GM21528 (cell line): ENCODE data around the gene FGF14.
A peak's percentile ranks its signal among the peaks of the same experiment; 100 is the strongest.
"Not testable (repeated sequence)": the region's sequence is repeated elsewhere in the genome, so short reads cannot be mapped to it uniquely, and the experiment has no call there.

Experiments used
- ATAC-seq: cut with Tn5 transposase; IDR thresholded peaks from one replicate; pipeline ENCODE4 v1.9.1; 2021; ENCODE audit warnings: mild to moderate bottlenecking, moderate library complexity; ENCODE audit not compliant: unreplicated experiment, low FRiP score

The FGF14 gene

DNA sequence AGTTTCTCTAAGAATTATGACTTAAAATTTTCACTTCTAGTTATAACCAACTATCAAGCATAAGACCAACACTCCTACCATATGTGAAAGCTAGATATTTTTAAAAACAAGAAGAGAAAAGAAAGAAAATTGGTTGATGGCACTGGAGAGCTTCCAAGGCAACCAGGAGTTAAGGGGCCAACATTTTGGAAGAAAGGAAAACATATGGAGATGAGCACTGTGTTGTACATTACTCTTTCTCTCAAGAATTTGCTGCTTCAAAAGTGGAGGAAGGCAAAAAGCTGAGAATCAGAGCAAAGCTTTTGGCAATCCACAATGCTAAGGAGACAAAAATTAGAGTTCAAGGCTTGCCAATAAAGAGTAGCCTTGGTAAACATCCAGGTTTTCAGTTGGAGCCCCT, 503.2 kb downstream of the FGF14 start:
- ATAC-seq = no peak

DNA sequence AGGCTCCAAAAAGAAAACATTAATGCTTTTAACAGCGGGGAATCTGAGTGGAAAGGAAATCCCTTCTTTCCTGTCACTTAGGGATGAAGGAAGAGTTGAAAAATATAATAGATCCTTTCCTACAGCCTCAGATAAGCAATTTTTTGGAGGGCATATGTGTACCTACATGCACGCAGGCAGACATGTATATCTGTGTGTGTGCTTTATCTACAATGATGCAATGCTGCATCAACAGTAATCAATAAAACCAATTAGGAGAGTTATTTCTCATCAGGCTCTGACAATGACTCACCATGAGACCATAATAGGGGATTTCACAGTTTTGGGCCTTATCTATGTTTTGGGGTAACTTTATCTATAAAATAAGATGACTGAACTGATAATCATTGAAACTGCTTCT, 505.3 kb downstream of the FGF14 start:
- no peak for ATAC-seq

DNA sequence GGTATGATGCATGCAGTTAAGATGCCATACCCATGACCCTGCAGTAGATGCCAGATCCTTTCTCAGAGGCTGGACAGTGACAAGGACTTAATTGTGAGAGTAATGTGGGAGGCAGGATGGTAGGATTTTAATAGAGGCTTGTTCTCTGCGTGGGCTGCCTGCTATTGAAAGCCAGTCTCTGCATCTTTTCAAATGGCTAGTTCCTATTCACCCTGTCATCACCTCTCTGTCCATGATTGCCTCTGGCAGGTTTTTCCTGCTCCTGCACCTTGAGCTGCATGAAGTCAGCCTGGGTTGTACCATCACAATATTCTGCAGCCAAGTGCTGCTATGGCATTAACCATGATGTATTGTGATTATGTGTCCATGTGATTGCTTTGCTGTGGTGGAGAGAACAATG, 508.8 kb downstream of the FGF14 start:
- ATAC-seq = no peak

DNA sequence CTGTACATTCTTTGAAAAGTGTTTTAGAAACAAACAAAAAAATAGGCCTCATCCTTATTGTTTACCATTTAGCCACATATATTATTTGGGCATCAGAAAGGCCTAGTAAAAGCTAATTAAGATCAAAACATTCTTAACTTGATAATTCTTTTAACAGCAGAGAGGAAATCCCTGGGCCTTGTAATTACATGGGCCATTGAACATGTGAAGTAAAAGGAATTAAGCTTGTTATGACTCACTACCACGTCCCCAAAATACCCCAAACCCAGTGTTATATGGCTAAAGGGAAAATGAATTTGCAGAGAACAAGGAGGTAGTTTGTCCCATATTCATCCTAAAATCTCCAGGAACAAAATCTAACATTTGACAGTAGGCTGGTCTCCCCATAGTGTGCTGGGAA, 509.6 kb downstream of the FGF14 start:
- ATAC-seq = no peak

DNA sequence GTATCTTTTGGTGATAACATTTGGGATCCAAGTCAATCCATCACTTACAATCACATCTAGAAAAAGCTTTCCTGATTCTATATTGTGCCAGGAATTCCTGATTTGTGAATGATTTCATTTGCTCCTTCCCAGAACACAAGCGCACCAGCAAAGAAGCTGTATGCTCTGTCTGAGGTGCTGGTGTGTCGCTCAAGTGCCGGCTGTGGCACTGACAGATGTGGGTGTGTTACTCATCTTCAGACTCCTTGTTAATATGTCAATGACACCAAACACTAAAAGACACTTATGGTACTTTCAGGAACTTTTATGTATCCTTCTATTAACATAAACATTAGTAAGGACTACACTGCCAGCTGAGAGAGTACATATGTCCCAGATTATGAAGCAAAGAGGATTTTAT, 520.3 kb downstream of the FGF14 start:
- no peak for ATAC-seq

DNA sequence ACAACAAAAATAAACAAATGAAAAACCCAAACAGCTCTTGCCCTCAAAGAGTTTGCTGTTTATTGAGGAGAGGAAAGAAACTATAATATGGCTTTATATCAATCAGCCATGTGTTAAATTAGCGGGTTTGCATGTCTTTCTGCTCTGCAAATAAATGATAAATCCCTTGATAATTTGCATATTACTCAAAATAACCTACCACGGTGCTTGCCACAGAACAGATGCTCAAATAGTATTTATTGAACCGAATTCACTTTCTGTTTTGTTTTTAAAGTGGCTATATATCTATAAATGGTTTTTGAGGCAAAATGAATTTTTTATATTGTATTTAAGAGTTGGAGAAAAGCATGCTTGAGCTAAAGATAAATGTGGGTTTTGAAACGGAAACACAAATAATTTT, 521.3 kb downstream of the FGF14 start:
- peak; percentile 49 for ATAC-seq

DNA sequence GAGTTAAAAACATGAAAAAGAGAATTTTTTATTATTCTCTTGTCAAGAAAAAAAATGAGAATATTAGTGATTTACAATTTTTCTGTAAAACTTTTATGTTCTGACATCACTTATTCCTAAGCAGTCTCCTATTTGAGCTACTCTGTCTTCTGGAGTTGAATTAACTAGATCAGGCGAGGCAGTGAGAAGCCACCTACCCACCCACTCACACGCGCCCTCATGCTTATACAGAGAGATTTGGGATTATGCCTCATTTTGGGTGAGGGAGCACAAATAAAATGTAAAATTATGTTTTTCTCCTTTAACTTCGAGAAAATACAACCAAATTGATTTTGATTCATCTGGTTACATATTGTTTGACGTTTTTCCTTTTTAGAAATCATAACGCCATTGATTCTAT, 524.9 kb downstream of the FGF14 start:
- ATAC-seq = no peak

DNA sequence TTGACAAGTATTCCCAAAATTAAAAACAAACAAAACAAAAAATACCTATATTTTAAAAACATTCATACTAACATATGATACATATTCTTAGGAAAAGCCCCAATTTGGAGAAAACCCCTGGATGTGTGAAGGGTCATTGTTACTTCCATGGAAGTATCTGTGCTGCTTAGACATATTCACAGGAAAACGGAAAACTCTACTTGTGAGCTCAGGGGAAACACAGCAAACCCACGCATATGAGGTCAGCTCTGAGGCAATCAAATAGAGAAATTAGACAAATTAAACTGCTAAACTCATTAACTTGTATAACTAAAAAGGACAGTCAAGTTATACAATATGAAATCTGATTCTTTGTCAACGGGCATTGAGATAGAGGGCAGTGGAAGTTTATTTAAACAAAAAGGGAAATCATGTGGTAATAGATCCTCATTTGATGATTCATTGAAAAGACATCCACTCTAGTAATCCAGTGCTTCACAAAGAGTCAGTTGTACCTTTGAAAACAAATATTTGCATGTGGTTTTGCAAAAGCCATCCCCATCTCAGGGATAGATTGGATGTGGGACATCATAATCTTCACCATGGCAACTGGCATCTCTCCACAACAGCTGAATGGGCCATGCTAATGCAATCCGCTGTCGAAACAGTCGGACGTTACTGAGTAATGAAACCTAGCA, 526.0 kb downstream of the FGF14 start:
- ATAC-seq = no peak

DNA sequence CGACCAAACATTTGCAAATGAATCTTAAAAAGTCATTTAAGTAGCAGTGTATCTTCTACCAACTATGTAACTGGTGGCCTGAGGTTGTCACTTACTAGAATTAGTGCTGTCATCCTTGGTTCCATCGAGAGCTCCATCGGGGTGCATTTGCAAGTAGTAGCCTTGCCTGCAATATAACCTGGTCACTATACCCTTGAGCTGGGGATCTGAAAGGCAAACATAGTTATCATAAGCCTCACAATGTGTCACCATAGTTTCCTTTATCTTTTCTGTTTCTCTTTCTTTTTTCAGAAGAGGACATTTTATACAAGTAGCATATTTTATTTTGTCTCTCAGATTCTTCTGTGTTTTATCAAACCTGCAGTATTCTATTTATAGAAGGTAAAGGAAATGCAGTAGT, 526.8 kb downstream of the FGF14 start:
- no peak for ATAC-seq

DNA sequence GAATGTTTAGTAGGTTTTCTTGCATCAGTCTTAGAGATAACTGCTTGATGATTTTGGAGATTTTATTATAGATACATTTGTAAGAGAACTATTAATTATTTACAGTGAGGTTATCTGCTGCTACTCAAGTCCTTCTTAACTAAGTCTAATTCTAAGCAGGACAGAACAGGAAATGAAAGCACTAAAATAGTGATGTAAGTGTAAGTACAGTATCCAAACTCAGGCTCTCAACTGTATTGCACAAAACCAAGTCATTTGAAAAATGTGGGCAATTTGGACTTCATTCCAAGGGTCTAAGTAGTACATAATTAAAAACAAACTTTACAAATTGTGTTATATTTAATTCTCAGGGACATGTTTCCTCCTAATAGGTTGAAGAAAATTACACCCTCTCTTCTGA, 532.3 kb downstream of the FGF14 start:
- peak; percentile 98 for ATAC-seq

DNA sequence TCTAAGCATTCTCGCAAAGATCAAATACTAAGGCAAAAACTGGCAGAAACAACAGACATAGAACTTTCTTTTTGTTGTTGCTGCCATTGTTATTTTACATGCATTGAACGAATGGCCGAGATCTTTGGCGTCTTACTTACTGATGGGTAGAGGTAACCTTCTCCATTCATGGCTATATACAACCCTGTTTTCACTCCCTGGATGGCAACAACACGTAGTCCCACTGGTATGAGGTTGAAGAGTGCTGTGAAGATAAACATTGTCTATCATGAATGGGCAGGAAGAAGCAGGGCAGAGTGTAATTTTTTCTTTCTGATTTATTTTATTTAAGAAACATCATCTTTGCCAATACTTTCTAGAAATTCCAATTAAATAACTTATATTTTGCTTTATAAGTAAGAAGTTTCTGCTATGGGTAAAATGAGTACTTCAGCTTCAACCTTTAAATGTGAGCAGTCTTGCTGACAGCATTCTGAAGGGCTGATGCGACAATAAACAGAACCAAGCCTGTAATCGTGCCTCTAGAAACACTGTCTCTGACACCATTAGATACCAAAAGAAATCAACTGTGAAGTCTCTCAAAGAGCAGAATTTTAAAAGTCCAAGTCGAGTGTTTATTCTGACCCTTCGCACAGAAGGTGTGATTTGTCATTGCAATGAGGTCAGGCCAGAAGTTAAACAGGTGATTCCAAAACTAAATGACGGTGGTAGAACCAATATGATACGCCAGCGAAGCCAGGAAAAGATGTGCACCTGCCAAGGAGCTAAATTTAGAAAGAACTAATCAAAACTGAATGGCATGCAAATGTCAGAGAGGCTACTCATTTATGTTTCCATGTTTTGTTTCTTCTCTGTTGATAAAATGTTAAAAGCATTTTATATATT, 533.0 kb downstream of the FGF14 start:
- ATAC-seq = peak; percentile 31

DNA sequence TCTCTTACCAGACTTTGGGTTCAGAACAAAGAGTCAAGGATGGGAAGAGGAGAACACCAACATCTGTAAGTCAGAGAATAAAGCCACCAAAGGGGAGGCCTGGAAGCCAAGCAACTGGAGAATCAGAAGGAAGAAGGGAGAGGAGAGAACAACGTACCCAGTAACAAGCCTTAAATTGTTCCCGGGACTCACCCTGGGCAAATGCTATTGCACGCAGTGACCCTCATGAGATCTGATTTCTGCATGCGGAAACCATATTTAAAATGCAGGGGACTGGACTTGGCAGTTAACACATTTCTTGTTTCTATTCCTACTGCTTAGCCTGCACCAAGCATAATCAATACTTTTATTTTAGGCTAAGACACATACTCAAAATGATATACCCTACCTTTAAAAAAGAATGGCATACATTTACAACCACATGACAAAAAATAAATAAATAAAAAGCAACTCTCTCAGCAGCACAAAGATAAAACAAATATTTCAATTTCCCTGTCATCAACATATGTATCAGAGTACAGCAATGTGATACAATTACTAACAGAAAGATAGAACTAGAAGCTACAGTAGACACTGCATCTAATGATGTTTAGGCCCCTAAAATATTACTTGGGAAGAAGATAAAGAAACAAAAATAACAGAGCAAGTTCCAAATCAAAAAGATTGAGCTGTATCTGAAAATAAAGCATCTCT, 534.8 kb downstream of the FGF14 start:
- no peak for ATAC-seq

DNA sequence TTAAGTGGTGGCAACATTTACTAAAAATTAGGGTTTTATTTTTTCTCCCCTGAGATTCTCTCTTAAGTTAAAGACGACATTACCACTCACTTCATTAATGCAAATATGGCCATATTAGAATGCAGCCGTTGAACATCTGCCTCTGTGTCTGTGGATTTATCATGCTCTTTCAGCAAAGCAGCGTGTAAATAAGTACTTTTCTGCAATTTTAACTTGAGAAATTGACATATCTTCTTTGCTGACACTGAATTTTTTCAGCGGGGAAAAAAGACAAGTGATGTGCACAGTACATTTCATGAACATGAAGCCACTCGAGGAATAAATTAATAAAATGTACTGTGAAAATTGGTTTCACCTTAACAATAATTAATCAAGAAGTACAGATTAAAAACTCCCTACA, 543.0 kb downstream of the FGF14 start:
- no peak for ATAC-seq

DNA sequence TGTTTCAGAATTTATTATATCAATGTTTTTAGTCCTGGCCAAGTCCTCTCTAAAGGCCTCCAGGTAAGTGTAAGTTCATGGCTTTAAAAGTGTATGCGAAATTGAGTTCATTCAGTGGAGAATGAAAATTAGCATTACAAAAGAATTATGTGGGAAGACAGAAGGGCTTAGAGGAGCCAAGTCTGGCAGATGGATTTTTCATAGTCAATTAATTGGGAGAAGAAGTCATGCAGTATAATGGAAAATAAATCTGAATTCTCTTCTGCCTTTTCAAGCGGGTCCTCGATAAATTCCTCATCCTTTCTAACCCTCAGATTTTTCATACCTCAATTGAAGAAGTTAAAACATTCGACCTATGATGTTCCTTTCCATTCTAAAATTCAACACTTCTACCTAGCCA, 555.1 kb downstream of the FGF14 start:
- ATAC-seq = no peak

DNA sequence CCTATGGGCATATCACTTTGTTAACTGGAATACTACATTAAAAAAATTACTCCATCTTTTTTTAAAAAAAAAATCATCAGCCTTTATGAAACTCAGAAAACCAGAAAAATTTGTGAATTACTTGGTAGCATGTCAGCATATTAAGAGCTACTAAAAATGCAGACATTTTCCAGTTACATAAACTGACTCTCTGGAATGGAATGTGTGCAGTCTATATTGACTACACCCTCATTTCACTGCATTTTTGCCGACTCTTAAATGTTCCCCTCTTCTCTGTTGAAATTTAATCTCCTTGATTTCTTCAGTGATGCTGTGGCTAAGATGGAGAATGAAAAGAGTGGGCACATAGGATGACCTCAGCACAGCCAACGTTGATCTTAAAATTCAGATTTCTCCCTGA, 555.6 kb downstream of the FGF14 start:
- no peak for ATAC-seq

DNA sequence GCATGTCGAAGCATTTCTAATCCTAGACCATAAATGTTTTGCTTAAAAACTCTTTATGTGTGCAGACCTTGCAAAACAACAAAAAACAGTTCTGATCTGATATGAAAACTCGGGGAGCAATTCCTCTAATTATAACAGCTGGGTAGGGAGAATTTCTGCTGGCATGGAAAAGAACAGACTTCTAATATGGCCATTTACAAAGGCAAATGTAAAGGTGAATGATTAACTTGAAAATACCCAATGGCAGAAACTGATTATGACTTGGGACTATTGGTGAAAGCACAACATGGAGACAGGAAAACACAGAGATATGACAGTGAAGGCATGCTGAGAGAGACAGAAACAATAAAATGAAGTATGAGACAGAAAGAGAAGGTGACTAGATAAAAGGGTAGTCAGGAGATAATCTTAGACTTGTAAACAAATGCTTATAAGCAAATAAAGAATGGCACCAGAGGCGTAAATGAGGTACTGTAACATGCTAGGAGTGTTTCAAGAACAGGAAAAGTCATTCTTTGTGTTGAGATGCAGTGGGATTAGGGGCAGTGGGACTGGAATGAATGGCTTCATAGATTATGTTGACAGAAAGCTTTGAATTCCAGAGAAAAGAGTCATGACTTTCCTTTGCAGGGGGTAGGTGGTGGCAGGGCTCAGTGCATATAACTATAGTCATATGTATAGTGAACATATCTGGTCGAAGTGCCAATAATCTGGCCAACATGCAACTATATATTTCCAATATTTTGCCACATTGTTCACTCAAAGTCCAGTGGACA, 556.4 kb downstream of the FGF14 start:
- no peak for ATAC-seq

DNA sequence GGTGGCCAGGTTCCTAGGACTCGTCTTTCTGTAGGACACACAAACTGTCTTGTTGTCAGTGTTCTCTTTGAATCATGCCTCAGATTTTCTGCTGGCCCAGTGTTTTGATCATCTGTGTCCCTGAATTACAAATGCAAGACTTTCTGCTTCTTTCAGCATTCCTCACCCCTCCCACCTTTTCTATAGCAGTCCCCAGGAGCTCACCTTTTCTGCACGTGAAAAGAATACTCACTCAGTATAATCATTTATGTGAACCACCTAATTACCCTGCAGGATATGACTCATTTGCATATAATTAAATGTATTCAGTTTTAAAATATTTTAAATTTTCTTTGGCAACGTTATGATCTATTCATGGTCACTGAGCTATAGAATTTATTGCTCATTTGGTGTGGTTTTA, 560.1 kb downstream of the FGF14 start:
- ATAC-seq = no peak

DNA sequence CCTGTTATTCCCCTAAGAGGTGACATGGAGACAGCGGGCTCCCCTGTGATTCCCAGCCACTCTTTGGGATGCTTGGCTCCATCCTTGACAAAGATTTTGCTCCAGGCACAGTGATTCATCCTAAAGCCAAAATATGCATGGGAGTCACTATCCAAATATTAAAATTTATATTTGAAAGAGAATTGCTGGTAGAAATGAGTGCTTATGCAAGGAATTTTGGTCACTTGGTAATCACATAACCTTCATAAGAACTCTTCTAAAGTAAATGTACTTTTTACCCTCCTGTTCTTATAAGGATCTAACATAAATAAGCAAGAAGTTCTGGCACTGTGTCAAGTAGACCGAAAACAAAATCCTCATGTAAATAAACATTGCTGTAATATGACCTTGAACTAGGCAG, 563.5 kb downstream of the FGF14 start:
- no peak for ATAC-seq

DNA sequence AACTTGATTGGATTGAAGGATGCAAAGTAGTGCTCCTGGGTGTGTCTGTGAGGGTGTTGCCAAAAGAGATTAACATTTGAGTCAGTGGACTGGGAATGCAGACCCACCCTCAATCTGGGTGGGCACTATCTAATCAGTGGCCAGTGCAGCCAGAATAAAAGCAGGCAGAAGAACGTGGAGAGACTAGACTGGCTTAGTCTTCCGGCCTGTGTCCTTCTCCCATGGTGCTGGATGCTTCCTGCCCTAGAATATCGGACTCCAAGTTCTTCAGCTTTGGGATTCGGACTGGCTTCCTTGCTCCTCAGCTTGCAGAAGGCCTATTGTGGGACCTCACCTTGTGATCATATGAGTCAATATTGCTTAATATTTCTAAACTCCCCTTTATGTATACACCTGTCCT, 564.1 kb downstream of the FGF14 start:
- ATAC-seq = not testable (repeated sequence)

DNA sequence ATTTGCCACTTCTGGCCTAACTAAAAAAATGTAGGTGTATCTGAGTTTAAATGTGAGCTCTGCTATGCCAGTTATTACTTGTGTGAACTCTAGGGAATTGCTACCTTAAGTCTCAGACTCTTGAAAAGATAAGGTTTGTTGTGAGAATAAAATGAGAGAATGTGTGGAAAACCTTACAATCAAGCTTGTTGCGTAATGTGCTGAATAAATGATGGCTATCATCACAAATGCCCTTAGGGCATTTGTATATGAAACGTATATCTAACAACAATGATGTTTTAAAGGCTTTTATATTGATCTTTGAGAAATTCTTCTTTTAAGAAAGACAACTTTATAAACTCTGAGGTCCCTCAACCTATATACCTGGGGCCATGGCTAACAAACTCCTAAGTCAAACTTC, 564.6 kb downstream of the FGF14 start:
- no peak for ATAC-seq

DNA sequence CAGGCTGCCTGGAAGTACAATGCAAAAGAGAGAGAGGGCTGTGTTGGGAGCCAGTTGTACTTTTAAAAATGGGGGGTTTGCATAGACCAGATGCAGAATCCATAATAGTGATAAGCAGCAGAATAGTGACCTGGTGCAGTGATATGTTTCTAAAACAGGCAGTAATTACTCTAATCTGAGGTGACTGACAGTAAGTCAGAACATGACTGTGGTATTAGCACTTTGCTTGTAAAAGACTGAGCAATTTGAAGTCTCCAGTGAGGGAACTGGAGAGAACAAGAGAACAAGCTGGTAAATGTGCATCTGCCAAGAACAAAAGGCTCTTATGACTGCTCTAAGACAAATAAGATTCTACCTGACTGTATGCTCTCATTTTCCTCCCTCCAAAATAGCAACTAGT, 565.9 kb downstream of the FGF14 start:
- no peak for ATAC-seq
